K562 (cell line): Measurements from ENCODE around the gene PDE8B.

Experiments
- GABPB1 ChIP-seq: sonication (generic); formaldehyde crosslinking; IDR thresholded peaks from 2 replicates; pipeline ENCODE4 v1.8.0; 2022; ENCODE audit warnings: mild to moderate bottlenecking, missing genetic modification reagents
- HDAC6 ChIP-seq: IDR thresholded peaks from 2 replicates; pipeline ENCODE4 v1.6.1; 2012; ENCODE audit warnings: low read depth, mild to moderate bottlenecking, control low read depth, inconsistent platforms, low read length, moderate library complexity

GRCh38 chr5:77339337-77339890 lies 128.9 kb downstream of the PDE8B start:
- TF ChIP-seq HDAC6 (no peak), GABPB1 (CRISPR knock-in tag) (no peak)
